ELR (cell line): ENCODE measurements around the gene NOS1AP.
"Not testable (repeated sequence)": the region's sequence is repeated elsewhere in the genome, so short reads cannot be mapped to it uniquely, and the experiment has no call there.

ENCODE experiments used
- DNase-seq: peaks from one replicate; pipeline ENCODE4 v3.0.0-alpha.2; 2015; ENCODE audit warnings: low read depth

NOS1AP gene

GRCh38 chr1:162169031-162169790 lies 99.7 kb downstream of the NOS1AP start:
- DNase-seq: no peak

DNA sequence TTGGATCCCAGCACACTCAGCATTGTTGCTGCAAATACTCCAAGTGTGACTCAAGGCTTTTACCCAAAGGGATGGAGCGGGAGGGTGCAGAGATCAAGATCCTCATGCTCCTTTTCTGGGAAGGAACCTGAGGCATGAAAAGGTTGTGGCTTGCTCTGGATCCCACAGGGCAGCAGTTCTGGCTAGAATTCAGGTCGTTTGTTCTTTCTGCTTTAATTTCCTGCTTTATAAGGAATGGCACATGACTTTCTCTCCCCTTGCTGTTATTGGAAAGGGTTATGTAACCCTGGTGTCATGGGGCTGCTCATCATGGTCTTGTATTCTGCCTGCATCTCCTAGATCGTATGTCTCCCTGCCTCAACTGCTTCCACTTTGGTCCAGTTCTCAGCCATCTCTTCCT lies 101.6 kb downstream of the NOS1AP start:
- DNase-seq: peak; percentile 14

- no peak for DNase-seq
Measured at GRCh38 chr1:162172311-162173102, 103.0 kb downstream of the NOS1AP start.

- DNase-seq: not testable (repeated sequence)
Measured at GRCh38 chr1:162173607-162174006, 104.1 kb downstream of the NOS1AP start.

- DNase-seq: not testable (repeated sequence)
Measured at GRCh38 chr1:162174027-162174426, 104.5 kb downstream of the NOS1AP start.

DNA sequence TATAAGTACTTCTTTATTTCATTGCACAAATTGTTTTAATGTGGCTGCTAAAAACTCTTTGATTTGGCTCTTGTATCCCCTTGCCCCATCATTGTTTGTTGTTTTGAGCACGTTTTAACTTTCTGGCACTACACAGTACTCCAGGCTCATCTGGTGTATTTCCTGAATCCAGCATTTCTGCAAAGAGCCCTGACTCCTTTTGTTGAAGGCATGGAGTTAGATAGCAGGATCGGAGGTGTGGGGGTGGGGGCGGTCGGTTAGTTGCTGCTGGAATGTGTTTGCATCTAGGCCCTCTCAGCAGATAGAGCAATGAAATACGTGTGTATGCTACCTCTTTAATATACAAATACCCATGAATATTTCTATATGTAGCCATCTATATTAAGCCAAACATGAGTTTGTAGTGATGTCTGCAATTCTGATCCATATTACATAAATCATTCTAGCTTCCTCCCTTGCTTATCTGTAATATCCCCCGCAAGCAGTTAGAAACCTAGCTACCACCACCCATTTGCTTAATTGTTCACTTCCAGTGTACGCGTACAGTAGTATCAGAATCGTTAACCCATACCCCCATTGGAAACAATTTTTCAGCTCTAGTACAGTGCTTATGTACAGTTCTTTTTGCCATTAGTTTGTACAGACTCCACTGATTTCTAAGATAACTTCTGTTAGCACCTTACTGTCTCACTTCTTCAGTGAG lies 106.0 kb downstream of the NOS1AP start:
- no peak for DNase-seq

DNA sequence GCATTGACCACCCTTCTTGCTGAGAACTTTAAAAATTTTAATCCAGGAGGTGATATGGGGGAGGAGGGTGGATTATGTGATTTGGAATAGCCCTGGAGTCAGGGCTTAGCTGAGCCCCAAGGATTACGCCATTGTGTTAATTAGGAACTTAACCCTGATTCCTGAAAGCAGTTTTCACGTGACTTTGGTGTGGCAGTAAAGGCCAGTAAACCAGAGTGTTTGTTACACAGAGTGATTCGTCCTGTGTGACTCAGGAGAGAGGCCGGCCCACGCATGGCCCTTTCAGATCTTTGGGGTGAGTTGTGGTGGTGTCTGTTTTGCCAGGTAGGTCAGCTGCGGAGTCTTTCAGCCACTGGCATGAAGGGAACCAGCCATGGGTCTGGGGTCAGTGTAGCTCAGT lies 107.6 kb downstream of the NOS1AP start:
- DNase-seq: peak; percentile 38

DNA sequence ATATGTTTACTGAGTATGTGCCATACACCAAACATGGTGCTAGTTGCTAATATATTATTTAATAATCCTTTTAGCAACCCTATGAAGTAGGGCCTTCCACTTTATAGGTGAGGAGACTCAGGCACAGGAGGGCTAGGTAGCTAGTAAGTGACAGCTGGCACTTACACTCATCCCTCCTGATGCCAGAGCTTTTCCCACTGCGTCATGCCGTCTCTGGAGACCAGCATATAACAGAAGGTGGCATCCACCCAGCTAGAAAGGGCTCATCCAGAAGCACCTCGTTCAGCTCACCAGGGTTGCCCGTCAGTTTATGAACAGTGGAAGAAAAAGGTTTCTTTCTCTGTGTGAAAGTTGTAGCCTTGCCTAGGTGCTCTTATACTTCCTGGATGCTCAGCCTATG lies 108.9 kb downstream of the NOS1AP start:
- DNase-seq: no peak

GRCh38 chr1:162179121-162179520 lies 109.6 kb downstream of the NOS1AP start:
- DNase-seq: no peak

DNA sequence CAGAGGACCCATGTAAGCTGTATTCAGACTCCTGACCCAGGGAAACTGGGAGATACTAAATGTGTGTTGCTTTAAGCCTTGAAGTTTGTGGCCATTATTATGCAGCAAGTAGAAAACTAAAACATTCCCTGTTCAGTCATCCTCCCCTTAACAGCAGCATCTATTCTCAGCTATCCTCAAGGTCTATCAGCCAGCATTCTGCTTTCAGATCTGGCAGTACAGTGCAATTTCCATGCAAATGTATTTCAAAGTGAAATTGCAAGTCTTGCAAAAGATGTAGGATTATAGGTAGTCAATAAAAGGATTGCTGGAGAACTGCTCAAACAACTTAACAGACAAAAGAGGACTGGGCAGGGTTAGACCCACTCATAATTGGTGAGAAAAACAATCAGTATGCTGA lies 111.3 kb downstream of the NOS1AP start:
- DNase-seq: no peak

GRCh38 chr1:162182090-162182489 lies 112.6 kb downstream of the NOS1AP start:
- DNase-seq: no peak

DNA sequence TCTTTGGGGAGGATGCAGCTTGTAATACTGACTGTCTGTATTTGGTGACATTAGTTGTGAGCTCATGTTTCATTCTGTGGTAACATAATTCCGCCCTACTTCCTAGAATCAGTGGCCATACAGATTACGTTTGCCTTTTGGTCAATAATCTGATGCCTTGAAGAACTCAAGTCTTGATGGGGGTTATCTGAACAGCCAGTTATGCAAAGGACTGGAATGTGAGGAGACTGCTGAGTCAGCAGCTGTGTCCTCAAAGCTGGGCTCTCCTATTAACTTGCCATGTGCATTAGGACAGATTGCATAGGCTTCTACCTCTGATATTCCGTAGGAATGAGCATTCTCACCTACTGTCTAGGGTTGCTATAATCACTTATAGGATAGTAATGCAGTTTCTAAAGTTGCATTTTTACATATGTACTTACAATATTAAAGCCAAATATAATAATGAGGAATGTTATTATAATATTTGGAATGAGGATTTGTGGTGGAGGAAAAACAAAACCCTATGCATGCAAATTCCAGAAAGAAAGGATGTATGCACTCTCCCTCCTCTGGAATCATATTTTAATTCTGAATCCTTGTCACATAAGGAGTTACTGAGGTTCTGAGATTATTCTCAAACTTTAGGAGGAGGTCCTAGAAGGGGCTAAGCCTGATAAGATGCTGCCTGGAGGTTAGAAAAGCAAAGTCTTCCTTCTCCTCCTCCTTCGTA lies 116.0 kb downstream of the NOS1AP start:
- DNase-seq: no peak

- no peak for DNase-seq
Measured at GRCh38 chr1:162186026-162186374, 116.5 kb downstream of the NOS1AP start.

GRCh38 chr1:162186406-162186805 lies 116.9 kb downstream of the NOS1AP start:
- no peak for DNase-seq

GRCh38 chr1:162187687-162188276 lies 118.3 kb downstream of the NOS1AP start:
- no peak for DNase-seq

- DNase-seq: no peak
Measured at GRCh38 chr1:162189345-162189744, 119.9 kb downstream of the NOS1AP start.

DNA sequence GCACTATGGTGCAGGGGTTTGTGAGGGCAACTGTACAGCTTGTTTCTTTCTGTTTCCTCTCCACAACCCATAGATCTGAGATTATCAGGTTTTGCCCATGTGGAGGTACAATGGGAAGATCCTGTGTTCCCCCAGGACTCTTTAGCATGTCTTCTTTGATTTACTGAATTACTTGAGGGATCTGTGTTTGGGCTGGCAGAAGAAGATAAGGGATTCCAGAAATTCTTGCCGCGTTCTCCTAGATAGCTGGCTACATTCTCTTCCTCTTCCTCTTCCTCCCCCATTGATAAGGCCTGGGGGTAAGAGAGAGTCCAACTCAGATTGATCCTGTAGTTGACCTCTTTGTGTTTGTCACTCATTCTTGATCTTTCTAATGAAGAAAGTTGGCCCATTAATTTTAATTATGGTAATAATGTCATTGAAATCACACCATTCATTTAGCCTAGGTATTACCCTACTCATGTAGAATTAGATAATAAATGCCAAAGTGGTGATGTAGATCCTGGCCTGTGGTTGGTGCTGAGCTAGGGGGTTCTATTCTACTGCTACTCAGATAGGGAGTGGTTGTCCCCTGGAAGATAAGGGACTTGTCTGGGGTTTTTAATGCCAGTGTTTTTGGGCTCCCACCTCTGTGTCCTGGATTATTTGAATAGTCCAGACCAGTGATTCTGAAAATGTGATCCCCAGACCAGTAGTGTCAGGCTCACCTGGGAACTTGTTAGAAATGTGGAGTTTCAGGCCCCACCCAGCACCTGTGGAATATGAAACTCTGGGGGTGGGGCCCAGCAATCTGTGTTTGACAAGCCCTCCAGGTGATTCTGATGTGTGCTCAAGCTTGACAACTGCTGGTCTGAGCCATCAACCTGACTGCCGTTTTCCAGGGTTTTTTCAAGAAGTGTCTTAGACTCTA lies 122.2 kb downstream of the NOS1AP start:
- DNase-seq: no peak

GRCh38 chr1:162192306-162192678 lies 122.8 kb downstream of the NOS1AP start:
- DNase-seq: no peak

- DNase-seq: no peak
Measured at GRCh38 chr1:162192763-162193162, 123.3 kb downstream of the NOS1AP start.

DNA sequence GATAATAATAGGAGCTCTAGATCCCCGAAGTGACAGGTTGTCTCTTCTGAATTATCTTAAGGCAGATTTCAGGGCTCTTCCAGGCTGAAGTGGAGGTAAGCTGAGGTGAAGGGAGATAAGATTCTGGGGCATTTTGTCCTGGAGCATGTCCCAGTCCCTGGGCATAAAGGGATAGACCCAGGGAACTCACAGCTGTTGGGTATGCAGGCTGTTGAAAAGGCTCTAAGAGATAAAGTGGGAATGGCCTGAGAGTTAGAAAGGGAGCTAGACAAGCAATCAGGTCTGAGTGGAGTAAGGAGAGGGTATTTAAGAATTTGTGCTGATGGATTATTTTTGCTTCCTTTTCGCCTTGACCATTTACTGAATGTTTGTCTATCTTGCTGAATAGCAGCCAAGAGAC lies 123.7 kb downstream of the NOS1AP start:
- no peak for DNase-seq

DNA sequence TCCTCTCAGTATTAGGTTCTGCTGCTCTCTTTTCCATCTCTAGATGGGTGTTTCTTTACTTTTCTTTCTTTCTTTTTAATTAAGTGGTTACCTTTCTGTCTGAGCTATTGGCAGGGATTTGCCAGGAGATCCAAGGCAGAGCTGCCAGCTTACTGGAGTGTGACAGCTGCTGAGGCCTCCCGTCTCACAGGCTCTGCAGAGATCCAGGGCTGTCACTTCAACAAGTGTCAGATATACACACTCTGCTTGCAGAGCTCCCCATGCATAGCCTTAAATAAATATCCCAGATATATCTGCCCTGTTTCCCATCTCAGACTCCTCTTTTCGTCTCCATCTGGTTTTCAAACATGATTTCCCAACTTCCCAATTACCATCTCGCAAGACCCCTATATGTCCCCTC lies 124.3 kb downstream of the NOS1AP start:
- no peak for DNase-seq
